NCI-H446 (cell line): ENCODE measurements around the gene LCP1.

Source experiments
- DNase-seq, 2 experiments: peaks; one replicate each; lab custom pipeline; 2025; lab: John Stamatoyannopoulos, UW

LCP1 gene

DNA sequence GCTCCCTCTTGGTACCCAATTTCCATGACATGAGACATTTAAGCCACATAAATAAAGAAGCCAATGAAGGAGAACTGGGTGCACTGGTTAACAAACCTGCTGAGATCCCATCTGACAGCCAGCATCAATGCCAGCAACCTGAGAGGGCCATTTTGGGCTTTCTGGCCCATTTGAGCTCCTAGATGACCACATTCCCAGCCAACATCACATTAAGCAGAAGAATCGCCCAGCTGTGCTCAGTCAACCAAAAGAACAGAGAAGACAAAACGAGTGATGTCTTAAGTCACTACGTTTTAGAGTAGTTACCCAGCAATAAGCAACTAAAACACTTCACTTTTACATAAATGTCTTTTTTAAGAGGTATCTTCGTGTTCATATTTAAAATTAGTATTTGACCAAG lies 21.9 kb downstream of the LCP1 start:
- DNase-seq = no peak

DNA sequence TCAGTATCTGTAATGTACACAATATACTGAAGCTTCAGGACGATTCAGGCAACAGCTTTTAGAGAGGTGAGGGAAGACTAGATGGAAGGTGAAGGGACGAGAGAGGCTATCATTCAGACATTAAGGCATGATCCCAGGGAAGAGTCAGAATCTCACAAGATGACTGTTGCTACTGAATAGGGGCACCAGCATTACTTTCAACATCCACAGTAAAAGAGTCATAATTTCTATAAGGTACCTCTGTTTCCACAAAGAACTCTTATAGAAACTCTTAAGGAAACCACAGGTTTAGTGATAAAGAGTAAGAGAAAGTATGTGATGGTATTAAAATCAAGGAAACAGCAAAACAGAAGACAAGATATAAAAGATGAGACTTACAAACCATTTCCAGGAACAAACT lies 23.0 kb downstream of the LCP1 start:
- no peak for DNase-seq

DNA sequence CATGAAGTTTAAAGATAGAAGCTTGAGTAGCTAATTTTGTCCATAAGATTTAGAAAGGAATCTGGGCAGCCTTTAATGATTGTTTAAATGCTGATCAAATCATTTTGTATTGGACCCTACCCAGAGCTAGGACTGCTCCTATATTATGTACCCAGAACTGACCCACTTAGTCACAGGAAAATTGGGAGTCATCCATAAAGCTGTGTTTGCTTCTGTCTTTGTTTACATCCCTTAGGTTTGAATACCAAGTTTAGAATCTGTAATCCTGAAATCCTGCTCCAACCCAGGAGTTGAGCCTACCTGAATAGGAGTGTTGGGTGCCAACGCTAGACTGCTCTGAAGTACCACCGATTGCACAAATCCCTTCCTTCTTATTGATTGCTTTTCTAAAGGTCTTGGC lies 23.8 kb downstream of the LCP1 start:
- no peak for DNase-seq

DNA sequence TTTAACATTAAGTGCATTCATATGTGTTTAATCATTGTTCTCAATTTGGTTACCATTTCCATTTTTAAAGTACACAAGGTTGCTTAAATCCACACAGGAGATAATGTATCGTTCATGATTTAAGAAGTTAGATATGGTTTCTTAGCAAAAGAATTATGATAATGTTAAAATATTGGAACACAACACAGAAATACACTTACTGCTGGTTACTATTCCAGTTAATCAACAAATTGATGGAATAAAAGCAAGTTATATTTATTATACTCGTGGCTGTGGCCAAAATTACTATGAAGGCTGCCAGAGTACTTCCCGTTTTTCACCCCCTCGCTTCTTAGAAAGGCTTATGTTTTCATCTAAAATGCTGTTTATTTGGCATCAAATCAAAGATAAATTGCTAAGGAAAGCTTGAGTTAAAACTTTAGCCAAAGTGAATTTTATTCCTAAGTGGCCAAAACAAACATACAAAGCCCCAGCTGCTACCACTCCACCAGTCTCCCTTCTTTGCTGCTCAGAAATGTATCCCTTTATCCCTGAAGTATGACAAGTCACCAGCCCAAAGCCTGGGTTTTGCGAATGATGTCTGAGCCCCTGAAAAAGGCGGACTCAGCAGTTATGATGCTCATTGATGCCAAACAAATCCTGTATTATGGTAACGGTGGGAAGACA lies 27.7 kb downstream of the LCP1 start:
- no peak for DNase-seq

DNA sequence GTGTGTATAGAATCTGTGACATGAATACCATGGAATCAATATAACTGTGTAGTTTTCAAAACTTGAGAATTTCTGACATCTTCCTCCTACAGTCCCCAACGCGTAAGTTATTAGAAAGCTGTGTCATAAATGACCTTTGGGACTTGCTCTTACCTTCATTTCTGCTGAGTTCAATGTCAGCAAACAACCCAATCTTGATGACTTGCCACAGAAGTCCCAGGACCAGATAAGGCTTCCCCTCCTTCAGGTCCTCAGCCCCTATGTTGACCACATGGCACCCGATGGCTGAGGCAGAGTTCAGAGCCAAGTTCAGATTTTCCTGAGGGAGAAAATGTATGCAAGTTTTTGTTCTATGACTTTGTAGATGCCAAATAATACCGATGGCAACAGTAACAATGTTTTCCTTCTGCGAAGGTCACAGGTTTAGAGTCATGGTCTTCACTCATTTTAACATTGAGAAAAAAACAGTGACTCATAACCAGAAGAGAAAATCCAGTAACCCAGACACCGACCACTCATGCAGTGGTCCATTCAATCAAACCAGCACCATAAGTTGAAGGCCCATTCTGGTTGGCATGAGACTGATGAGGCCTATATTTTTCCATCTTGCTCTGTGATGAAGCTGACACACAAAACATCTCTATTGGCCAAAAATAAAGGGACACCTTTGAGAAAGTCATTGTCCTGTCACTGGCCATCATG lies 29.2 kb downstream of the LCP1 start:
- DNase-seq = no peak

DNA sequence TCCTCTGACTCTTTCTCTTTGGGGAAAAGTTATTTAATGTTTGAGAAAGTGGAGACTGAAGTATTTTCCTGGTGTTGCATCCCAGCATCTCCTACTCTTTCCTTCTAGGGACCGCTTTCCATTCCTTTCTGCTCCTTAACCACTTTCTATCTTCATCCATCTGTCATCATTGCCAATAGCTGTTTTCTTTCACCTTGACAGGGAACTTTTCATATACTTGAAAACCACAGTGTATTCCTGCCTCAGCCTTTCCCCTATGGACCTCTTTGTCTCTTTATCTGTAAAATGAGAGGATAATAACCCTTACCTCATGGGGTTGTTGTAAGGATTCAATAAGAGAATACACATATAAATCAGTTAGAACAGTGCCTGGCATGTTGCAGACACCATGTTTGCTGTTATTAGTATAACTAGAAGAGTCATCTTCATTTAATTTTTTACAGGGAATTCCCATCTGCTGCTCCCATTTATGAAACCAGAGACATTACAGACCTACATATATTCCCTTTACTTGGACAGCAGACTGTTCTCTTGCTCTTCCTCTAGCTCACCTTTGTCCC lies 31.8 kb downstream of the LCP1 start:
- DNase-seq = no peak

DNA sequence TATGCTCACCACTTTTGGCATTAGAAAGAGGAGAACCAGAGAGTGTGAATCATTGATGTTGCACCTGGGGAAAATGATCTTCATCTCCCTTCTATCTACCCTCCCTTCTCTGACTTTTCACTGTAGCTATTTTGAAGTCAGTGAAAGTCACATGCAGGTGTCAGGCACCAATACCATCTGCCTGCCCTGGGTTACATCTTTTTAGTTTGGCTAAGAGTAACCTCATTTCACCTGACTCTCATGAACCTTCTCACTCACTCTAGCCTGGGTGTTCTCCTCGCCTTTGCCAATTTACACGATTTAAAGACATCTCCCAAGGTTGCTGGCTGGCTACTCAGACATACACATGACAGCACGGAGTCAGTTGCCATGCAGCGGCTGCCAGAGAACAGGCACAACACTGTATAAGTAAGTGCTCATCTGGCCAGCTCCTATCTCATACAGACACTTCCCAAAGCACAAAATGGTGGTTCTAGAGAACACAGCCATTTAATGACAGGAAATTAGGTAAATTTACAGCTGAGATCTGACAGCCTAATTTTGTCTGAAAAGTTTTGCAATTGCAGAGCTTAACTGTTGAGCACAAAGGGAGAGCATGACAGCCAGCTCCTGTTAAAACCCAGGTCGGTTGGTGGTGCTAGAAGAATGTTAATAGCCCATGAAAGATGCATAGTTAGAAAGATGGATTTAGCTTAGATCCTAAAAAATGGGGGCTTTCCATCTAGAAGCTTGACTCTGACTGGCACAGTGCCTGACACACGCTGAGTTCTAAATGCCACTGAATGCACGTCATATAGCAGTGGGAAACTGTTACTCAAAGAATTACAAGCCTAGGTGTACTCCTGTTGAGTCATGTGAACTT lies 32.5 kb downstream of the LCP1 start:
- no peak for DNase-seq

DNA sequence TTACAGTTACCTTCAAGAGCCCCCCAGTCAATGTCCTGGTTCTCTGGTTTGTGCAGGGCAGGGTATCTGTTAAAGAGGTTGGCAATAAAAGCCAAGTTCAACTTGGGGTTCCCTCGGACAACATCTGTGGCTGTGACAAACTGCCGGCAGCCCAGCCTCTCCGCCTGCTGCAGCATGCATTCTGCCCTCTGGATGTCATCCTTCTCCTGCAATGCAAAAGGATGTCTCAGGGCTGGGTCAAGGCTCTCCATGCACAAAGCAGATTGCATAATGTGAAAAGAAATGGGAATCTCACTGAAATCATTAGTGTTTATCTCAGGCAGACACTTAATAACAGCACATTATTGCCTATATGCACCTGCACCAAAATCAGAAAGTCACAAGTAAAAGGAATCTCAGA lies 35.1 kb downstream of the LCP1 start:
- DNase-seq = no peak

DNA sequence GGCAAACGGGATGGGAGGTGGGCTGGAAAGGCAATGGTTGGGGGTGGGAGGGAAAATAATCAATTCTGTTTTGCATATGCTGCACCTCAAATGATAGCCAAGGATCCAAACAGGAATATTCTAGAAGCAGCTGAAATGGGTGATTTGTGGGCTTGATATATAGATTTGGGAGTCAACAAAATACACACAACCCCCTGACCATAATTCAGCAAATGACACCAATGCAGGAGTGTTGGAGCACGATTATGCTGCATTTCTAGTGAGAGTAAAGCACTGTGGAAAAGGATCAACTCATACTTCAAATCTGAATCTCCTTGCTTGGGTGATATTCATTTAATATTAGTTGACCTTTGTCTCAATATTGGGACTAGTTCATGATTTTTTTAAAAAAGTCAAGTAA lies 36.0 kb downstream of the LCP1 start:
- DNase-seq = no peak

DNA sequence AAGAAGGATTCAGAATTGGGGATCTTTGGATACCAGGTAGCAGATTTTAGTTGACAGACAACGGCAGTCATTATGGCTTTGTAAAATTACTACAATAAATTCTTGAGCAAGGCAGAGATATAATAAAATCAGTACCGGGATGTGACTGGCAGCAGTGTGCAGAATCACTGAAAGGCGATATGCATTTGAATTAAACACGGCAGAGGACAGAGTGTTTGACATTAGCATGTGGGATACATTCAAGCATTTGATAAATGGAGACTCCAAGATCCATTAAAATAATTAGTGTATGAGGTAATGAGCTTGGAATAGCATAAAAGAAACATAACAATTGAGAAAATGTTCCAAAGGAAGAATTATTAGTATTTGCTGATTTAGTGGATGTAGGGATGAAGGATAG lies 36.8 kb downstream of the LCP1 start:
- DNase-seq = no peak

DNA sequence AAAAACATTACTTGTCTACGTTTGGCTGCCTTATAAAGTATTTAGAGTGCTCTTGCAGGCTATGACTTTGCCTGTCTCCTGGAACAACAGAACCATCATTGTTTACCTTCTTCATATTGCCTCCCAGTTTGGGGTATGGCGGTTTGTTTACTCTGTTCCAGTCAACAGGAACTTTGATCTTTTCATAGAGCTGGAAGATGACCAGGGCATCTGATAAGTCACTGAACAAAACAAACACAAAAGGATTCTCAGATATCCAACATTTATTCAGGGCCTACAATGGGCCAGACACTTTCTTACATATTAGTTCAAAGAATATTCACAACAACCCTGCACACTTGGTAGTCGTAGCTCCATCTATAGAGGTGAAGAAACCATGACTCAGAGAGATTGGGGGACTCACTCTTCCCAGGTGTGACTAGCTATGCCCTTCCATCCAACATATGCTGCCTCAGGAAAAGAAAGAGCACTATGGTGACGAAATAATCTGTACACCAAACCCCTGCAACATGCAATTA lies 38.7 kb downstream of the LCP1 start:
- no peak for DNase-seq

DNA sequence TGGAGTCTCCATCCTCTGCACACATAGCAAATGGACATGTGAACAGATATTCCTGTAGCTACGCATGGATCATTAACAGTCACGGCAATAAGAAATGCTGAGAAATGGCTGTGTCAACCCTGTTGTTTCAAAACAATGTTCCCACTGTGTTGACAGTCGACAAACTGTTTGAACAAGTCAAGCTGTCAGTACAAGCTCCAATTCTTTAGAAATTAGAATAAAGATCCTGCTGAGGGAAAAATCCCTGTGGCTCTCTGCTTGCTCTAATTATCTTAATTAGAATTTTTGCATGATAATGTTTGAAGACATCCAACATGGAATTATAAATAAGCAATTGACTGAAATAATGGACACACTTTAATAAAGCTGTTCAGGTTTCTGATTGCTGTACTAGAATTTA lies 39.2 kb downstream of the LCP1 start:
- no peak for DNase-seq

DNA sequence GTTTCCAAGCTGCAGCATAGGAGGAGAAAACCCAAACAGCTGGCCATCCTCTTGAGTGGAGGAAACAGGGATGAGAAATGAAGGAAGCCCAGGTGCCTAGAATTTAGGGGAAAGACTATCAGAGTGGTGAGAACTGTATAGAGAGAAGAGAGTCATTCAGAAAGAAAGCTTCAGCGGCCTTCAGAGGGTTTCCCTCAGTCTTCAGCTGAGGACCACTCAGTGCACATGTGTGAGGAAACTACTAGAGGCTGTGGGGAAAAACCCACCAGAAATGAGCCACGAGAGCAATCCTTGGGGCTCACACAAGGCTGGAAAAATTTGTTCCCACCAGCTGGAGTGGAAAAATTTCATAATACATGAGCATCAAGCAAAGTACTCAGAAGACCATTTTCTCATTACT lies 41.9 kb downstream of the LCP1 start:
- DNase-seq = no peak

DNA sequence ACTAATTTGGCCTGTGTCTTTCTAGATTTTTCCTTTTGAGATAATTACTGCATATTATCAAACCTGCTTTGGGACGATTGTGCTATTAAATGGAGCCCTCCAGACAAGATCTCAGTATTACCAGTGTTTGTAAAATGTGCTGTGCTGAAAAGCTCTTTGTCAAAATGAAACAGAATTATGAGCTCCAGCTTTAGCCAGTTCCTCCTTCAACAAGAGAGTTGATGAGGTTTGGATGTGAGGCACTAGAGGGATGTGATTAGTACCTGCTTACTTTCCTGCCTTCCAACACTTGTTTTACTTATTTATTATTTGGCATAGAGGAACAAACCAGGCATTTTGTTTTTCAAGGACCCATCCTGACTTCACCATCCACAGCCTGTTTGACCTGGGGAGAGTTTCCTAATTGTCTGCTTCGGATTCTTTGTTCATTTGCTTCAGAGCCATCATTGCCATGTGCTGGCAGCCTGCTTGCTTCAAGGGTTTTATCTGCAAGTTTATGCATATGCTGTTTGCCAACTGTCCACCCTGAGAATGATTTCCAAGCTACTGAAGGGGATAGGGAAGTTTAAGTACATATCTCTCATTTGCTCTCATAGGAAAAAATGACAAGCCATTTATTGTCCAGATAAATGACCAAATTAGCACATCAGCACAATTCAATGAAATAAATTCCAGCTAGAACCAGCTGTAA lies 44.2 kb downstream of the LCP1 start:
- DNase-seq = no peak

DNA sequence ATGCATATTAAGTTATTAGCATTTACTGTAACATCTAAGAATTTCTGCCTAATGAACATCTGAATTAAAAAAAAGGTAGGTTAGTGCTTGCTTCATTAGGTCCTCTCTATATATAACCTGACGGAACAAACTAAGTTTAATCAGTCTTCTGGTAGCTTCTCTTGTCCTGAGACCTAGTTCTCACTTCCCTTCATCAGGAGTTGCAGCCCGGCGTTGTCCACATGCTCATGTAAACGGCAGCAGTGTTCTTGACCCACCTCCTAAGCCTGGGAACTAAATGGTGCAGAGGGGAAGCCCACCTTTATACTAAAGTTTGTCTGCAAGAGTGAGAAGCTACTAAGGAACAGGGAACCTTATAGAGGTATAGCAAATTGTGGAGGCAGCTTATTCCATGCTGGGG lies 45.3 kb downstream of the LCP1 start:
- DNase-seq = no peak

DNA sequence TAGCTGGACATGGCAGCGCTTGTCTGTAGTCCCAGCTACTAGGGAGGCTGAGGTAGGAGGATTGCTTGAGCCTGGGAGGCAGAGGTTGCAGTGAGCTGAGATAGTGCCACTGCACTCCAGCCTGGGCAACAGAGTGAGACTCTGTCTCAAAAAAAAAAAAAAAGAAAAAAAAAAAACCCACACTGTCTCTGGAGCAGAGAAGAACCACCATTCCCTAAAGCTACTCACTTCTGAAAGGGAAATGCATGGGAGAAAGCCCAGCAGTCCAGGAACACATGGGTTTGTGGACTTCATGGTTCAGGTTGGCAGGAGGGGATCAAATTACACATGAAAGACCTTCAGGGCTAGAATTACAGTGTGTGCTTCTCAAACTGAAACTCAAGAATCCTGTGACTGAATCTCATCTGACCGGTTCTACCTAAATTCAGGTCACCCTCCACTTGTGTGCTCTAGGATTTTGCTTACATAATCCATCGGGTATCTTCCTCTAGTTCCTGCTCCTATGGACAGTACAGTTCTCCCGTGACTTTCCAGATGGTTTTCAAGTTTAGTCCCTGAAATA lies 46.9 kb downstream of the LCP1 start:
- DNase-seq = no peak

DNA sequence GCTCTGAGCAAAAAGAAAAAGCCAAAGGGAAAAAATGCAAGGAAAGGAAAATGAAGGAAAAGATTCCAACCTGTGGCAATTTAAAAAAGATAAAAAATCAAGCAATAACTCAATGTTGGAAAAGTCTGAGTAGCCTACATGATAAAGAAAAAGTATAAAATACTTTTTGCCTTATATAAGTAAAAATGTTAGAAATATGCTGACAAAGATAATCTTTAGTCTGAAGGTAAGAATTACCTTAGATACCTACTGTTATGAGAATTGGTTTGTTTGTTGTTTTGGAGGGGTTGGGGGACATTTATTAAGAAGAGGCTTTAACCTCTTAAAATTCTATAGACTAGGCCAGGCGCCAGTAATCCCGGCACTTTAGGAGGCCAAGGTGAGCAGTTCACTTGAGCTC lies 47.5 kb downstream of the LCP1 start:
- DNase-seq = no peak

DNA sequence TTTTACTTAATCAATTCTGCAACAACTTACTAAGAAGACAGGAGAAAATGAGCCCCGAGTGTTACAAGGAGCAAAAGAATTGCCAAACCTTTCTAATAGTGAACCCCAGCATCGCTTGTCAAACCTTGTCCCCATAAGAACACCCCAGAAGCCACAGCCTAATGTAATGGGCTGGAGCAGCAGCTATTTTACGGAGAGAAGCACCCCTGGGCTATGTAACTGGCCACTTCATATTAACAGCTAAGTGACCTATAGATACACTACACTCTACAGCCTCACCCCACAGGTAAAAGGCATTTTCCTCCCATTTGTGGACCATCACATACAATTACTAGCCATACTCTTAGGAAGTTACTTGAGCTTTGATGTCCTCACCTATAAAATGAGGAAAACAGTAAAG lies 49.9 kb downstream of the LCP1 start:
- DNase-seq = no peak

DNA sequence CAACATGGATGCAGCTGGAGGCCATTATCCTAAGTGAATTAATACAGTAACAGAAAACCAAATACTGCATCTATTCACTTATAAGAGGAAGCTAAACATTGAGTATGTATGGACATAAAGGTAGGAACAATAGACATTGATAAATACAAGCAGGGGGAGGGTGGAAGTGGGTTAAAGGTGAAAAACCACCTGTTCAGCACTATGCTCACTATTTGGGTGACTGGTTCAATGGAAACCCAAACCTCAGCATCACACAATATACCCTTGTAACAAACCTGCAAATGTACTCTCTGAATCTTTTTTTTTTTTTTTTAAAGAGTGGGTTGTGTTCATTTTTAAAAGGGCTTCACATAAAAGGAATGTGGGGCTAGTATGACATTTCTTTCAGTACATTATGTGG lies 50.3 kb downstream of the LCP1 start:
- DNase-seq = no peak

DNA sequence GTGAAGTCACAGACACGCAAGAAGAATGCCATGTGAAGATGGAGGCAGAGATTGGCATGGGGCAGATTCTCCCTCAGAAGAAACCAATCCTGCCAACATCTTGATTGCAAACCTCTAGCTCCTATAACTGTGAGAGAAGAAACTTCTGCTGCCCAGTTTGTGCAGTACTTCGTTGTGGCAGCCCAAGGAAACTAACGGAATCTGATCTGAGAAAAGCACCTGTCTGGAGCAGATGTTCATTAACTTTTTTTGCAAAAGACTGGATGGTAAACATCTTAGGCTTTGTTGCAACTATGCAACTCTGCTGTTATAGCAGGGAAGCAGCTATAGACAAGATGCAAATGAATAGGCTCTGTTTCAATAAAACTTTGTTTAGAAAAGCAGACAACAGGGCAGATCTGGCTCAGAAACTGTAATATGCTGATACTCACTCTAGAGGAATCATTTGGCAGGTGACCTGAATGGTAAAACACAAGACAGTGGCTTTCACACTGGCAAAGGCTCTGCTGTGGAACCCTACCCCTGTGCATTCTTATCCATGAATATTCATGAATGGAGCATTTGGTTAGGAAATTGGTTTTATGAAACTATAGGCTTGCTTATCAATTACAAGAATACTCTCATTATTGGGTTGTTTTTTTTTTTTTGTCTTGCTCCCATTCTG lies 51.9 kb downstream of the LCP1 start:
- no peak for DNase-seq

DNA sequence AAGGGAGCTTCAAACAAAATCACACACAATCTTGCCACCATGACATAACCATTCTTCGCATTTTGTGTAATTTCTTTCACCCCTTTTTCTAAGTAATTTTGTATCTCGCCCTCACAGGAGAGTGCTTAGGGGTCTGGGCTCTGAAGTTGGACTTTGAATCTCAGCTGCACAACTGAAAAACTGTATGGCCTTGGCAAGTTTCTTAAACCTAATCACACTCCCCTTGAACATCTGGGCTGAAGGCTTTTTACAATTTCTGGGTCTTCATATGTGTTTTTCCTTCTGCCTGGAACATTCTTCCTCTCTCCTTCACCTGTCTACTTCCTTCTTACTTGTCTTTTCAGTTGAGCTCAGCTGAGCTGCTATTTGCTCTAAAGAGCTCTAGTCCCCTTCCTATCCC lies 52.9 kb downstream of the LCP1 start:
- no peak for DNase-seq
